Stimulated activated CD4-positive, alpha-beta T cell treated with anti-CD3 and anti-CD28 coated beads, Interleukin-12 subunit alpha, Interleukin-12 subunit beta, amount 100 ng/mL, for 48 hours (primary cell): Measurements from ENCODE around the gene MUC6.

Experiments used
- DNase-seq, 3 donors: peaks; one replicate each; pipeline ENCODE4 v3.0.0-alpha.2; 2020; ENCODE audit warnings: low read depth in 2 of 3, low spot score in 1 of 3

Gene MUC6

DNA sequence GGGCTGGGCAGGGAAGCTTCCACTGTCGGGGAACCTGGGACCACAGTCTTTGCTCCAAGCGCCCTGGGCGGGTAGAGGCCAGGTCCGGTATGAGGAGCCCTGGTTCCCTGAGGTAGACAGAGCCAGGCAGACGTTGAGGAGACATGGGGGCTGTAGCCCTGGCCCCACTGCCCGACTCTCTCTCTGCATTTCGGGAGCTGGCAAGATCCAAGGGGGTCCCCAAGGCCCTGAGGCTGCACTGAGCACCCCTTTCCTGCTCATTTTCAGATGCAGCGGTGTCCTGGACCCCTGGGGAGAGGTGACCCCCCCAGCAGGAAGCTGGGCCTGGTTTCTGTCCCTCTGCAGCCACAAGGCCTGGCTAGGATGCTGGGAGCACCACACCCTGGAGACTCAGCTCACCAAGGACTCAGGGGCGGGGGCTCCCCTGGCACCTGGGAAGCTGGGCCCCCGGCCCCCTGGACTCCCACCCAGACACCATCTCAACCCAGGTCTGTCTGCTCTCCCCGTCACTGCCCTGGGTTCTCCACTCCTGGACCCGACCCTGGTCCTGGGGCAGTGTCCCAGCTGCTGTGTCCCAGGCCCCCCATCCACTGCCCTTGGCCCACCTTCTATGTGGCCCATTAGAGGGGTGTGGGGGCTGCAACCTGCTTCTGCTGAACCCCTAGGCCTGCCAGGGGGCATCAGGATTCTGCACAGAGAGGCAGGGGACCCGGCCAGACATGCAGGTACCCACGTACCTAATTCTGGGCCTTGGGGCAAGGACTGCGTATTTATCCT, 15.0 kb upstream of the MUC6 start:
- no peak for DNase-seq

- peak; percentile 52 to 63 (median 63) for DNase-seq
These were observed 14.2 kb upstream of the MUC6 start for GRCh38 chr11:1050581-1051355.

- no peak for DNase-seq
These were observed 13.5 kb upstream of the MUC6 start for GRCh38 chr11:1049911-1050580.

- no peak for DNase-seq
These were observed 12.9 kb upstream of the MUC6 start for GRCh38 chr11:1049431-1049891.

- no peak for DNase-seq
These were observed 12.5 kb upstream of the MUC6 start for GRCh38 chr11:1049071-1049405.

DNA sequence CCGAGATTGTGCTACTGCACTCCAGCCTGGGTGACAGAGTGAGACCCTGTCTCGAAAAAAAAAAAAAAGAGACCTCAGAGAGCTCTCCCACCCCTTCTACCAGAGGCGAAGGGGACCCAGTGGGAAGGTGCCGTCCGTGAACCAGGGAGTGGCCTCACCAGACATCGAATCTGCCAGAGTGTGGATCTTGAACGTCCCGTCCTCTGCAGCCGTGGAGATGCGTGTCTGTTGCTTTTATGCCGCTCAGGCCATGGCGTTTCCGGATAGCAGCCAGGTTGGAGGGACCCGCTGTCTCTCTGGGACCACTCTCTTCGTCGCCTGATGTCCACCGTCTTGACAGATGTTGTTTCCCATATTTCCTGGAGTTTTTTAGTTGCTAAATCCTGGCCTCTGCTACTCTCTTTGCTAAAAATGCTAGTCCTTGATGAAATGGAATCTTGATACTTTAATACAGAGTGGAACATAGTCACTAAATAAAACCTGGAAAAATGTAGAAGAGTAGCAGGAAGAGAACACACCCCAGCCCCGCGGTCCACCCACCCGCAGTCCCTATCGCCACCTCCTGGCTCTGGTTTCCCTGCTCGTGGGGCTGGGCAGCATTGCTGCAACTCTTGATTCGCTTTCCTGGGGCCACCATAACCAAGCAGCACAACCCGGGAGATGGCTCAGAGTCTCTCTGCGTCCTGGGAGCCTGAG, 12.0 kb upstream of the MUC6 start:
- no peak for DNase-seq

DNA sequence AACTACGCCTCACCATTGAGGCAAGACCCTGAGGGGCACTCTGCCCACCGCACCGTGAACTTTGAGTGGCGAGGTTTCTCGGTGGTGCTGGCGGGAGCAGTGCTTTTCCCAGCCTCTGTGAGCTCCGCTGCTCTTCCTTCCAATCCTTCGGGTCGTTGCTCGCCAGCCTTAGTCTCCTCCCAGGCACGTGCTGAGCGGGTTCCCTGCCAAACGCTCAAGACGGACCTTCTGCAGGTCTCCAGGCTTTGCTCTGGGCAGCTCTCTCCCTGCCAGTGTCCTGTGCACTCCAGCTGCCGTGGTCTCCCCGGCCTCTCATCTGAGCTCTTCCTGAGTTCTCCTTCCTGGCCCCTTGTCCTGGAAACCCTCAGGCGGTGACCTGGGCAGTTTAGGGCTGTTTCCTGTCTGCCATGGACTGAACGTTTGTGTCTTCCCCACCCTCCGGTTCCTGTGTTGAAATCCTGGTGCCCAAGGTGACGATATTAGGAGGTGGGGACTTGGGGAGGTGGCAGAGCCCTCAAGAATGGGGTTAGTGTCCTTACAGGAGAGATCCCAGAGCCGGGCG, 11.2 kb upstream of the MUC6 start:
- DNase-seq = no peak

DNA sequence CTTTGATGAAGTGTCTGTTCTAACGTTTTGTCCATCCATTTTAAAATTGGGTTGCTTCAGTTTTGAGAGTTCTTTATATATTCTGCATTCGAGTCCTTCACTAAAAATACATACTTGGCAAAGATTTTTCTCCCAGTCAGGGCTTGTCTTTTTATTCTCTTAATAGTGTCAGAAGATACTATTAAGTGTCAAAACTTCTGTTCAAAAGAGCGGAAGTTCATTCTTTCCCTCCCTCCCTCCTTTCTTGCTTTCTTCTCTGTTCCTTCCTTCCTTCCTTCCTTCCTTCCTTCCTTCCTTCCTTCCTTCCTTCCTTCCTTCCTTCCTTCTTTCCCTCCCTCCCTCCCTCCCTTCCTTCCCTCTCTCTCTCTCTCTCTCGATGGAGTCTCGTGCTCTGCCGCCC, 7.6 kb upstream of the MUC6 start:
- no peak for DNase-seq

GRCh38 chr11:1043563-1044096, 7.1 kb upstream of the MUC6 start:
- DNase-seq = no peak

DNA sequence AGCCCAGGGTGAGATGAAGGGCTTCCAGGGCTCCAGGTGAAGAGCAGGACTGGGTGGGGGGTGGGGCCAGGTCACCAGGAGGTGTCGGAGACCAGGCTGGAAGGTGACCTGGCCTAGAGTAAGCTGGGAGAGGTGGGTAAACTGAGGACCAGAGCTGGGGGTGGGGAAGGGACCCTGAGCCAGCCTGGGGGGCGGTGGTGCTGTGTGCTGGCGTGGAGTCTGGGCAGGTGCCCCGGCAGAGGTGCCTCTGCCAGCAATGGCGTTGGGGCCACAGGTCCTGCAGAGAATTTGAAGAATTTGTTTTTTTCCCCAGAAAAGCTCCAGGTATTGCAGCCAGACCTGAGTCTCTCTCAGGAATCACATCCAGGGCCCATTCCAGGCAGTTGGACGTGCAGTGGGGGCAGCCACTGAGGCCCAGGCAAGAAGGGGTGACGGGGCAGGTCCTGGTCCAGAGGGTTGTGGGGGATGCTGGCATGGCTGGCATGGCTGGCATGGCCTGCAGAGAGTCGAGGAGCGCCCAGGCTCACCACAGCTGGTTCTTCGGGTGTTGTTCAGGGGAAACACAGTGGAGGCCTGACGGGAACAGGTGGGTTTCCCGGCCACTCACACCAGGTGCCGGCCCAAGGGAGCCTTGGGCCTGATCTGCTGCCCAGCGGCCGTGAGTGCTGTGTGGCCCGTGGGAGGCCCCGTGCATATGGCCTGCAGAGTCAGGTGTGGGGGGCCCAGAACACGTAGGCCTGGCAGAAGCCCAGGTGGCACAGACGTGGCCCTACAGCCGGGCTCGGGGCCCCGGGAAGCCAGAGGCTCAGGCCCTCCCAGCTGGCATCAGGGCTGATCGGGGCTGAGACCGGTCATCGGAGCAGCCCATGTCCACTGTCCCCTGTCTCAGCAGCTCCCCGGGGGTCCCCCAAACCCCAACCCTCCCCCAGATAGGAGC, 6.4 kb upstream of the MUC6 start:
- no peak for DNase-seq

DNA sequence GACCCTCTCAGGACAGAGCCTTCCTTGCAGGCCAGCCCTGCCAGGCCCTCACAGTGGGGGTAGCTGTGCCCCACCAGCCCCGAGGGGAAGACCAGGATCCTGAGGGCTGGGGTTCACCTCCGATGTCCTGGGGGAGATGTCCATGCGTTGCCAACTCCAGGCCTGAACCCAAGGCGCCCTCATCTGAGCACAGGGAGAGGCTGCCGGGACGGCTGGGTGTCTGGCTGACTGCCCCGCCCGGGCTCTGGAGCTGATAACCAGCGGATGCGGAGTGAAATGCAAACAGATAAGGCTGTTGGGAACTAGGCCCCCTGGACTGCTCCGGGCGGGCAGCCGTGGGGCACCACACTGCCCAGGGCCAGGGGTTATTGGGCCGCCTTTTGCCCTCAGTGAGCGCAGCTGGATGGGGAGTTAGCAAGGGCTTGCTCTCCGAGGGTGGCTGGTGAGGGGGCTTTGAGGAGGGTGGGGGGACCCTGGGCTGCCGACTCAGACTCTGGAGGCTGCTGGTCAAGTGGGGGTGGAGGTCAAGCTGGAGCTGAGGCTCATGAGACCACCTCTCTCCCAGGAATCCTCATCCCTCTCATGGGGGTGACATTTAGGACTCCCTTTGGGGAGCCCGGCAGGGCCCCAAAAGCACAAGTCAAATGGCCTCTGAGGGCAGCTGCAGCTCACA, 5.6 kb upstream of the MUC6 start:
- DNase-seq = no peak

DNA sequence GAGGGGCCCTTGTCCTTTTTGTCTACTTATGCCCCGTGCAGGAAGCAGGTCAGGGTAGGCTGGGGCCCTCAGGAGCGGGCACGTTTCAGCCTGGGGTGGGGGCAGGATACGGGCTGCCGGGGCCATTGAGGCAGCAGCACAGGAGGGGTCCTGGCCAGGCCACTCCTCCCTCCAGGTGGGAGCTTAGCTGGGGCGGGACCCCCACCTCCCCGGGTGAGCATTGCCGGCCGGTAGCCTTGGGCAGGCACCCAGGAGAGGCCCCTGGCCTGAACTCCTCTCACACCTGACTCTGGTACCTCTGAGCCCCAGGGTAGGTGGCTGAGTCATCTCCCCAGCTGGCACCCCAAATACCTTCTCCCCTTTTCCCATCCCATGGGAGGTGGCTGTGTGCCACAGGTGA, 5.0 kb upstream of the MUC6 start:
- DNase-seq = no peak

DNA sequence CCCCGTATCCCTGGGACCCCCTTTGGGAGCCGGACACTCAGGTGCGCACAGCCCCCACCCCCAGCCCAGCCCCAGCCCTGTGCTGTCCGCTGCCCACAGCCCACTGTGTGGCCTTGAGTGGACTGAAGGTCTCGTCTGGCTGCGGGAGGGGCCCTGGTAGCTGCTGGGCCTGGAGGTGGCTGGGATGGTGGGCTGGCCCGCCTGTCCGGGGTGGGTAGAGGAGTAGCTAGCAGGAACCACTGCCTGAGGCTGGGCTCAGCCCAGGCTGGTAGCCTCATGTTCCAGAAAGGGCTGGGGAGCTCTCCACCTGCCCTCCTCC, 4.6 kb upstream of the MUC6 start:
- no peak for DNase-seq

- no peak for DNase-seq
These were observed 4.1 kb upstream of the MUC6 start for GRCh38 chr11:1040428-1041148.

DNA sequence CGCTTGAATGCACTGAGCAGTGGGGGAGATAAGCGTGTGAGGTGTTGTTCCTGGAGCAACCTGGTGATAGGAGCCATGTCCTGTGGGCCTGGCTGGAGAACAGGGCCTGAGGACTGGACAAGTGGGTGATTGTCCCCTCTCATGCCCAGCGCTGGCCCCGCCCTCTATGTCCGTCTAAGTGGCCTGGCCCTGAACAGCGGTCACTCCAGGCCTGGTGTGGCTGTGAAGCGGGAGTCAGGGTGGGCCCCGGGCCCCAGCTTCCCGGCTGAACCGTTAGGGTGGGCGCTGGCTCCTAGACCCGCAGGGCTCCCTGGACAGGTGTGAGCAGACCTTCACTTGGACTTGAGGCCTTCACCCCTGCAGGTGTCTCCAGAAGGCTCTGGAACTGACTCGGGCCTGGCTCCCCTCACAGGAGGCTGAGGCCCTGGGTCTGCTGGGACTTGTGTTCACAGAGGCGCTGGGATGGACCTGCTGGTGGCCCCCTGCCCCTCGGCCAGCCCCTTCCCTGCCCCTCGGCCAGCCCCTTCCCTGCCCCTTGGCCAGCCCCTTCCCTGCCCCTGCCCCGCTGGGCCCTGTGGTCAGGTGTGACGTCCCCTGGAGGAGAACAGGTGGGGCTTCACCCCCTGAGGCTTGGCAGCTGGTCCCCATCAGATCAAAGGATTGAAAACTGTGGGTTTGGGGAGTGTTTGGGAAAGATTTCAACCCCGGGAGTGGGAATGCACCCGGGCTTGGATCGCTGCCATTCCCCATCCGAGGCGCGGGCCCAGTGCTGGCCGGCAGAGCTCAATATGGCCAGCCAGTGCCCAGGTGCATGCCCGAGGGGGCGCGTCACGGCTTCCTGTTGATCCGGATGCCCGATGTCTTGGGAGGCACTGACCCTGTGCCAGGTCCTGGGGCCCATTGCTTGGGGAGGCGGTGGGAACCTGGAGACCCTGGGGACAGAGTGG, 3.2 kb upstream of the MUC6 start:
- no peak for DNase-seq

- no peak for DNase-seq
These were observed 2.4 kb upstream of the MUC6 start for GRCh38 chr11:1038921-1039320.

DNA sequence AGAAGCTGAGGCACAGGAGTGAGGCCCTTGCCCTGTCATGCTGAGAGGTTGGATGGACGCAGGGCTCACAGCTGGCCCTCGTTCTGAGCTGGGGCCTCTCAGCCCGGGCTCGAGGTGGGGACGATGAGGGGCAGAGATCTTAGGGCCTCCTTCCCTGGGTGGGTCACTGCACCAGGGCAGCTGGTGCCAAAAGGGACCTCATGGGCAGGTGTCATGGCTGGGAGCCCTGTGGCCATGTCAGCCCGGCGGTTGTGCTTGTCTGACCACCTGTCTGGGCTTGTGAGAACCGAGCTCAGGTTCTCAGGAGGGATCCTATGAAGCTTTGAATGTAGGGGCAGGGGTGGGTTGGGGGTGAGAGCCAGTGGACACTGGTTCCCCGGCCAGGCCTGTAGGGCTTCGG, 1.8 kb upstream of the MUC6 start:
- no peak for DNase-seq
